DOHH2 (cell line): ENCODE results near the gene CSRNP3.

Source experiments
- H3F3A ChIP-seq: fragments of 200-600 bp; sonication (generic), shearing (Covaris generic); 2 replicates; pipeline ENCODE4 v1.6.0; 2016; ENCODE audit warnings: antibody characterized with exemption, mild to moderate bottlenecking; ENCODE audit not compliant: control insufficient read depth, insufficient read depth
- H3K27ac ChIP-seq: fragments of 200-600 bp; sonication (generic); 2 replicates; pipeline ENCODE4 v1.5.1; 2014; ENCODE audit warnings: low read depth, mild to moderate bottlenecking, low read length, moderate library complexity
- H3K27me3 ChIP-seq: fragments of 200-600 bp; sonication (generic); 2 replicates; pipeline ENCODE4 v1.6.1; 2014; ENCODE audit warnings: mild to moderate bottlenecking, low read length, mixed read lengths; ENCODE audit not compliant: control insufficient read depth
- H3K36me3 ChIP-seq: fragments of 200-600 bp; sonication (generic); 2 replicates; pipeline ENCODE4 v1.6.1; 2014; ENCODE audit warnings: mild to moderate bottlenecking, low read length, moderate library complexity, mixed read lengths; ENCODE audit not compliant: control insufficient read depth
- H3K4me1 ChIP-seq: fragments of 200-600 bp; sonication (generic); 2 replicates; pipeline ENCODE4 v1.6.1; 2014; ENCODE audit warnings: mild to moderate bottlenecking, low read length, mixed read lengths; ENCODE audit not compliant: control insufficient read depth
- H3K4me2 ChIP-seq: fragments of 200-600 bp; sonication (generic); 2 replicates; pipeline ENCODE4 v1.6.0; 2014; ENCODE audit warnings: mild to moderate bottlenecking, low read length, moderate library complexity
- H3K4me3 ChIP-seq: fragments of 200-600 bp; sonication (generic); 2 replicates; pipeline ENCODE4 v1.5.1; 2014; ENCODE audit warnings: mild to moderate bottlenecking, low read length, mixed read lengths
- H3K79me2 ChIP-seq: fragments of 200-600 bp; sonication (generic); 2 replicates; pipeline ENCODE4 v1.6.1; 2014; ENCODE audit warnings: mild to moderate bottlenecking, low read length, mixed read lengths; ENCODE audit not compliant: control insufficient read depth
- H3K9me2 ChIP-seq: fragments of 200-600 bp; sonication (generic); replicated peaks from 2 replicates; pipeline ENCODE4 v1.6.1; 2014; ENCODE audit warnings: mild to moderate bottlenecking, low read length, mixed read lengths; ENCODE audit not compliant: control insufficient read depth
- H3K9me3 ChIP-seq: fragments of 200-600 bp; sonication (generic); 2 replicates; pipeline ENCODE4 v1.6.1; 2014; ENCODE audit warnings: antibody characterized with exemption, low read length, mixed read lengths; ENCODE audit not compliant: control insufficient read depth, insufficient read depth
- H4K20me1 ChIP-seq: fragments of 200-600 bp; sonication (generic); 2 replicates; pipeline ENCODE4 v1.6.0; 2014; ENCODE audit warnings: low read depth, mild to moderate bottlenecking, antibody characterized with exemption, low read length, moderate library complexity; ENCODE audit not compliant: control insufficient read depth, insufficient read depth
- CTCF ChIP-seq: fragments of 200-600 bp; sonication (generic); IDR thresholded peaks from one replicate; pipeline ENCODE4 v1.5.1; 2014; ENCODE audit warnings: antibody characterized with exemption, mild to moderate bottlenecking, low read depth, low read length; ENCODE audit not compliant: poor library complexity, severe bottlenecking
- EZH2phosphoT487 ChIP-seq: fragments of 200-600 bp; sonication (generic); IDR thresholded peaks from 2 replicates; pipeline ENCODE4 v1.6.1; 2017; ENCODE audit warnings: borderline replicate concordance, mild to moderate bottlenecking, antibody characterized with exemption, low read length, moderate library complexity, mixed read lengths

Gene CSRNP3

GRCh38 chr2:165629776-165630175 lies 160.3 kb downstream of the CSRNP3 start:
- no peak overlapping the region for H3K4me2 ChIP-seq
- no peaks in the 10 kb centered on the region for H4K20me1 ChIP-seq
- H3K9me3 ChIP-seq = no peaks in the 10 kb centered on the region
- H3K27ac ChIP-seq = no peak overlapping the region
- H3K27me3 ChIP-seq = no peaks in the 10 kb centered on the region
- H3K4me3 ChIP-seq = no peak overlapping the region
- H3K79me2 ChIP-seq = no peaks in the 10 kb centered on the region
- no peaks in the 10 kb centered on the region for H3K36me3 ChIP-seq
- H3K4me1 ChIP-seq = peaks cover 6% of the 10 kb centered on the region
- H3K9me2 ChIP-seq = no peaks in the 10 kb centered on the region
- no peak for TF ChIP-seq CTCF
- TF ChIP-seq EZH2phosphoT487 = no peak
- H3F3A ChIP-seq = no peaks in the 10 kb centered on the region

GRCh38 chr2:165630236-165630635 lies 160.7 kb downstream of the CSRNP3 start:
- H4K20me1 ChIP-seq = no peaks in the 10 kb centered on the region
- no peaks in the 10 kb centered on the region for H3K9me3 ChIP-seq
- H3K9me2 ChIP-seq = no peaks in the 10 kb centered on the region
- H3K4me1 ChIP-seq = peaks cover 6% of the 10 kb centered on the region
- H3K27ac ChIP-seq = no peak overlapping the region
- no peaks in the 10 kb centered on the region for H3K79me2 ChIP-seq
- no peaks in the 10 kb centered on the region for H3K27me3 ChIP-seq
- TF ChIP-seq EZH2phosphoT487 (no peak), CTCF (no peak)
- no peaks in the 10 kb centered on the region for H3F3A ChIP-seq
- H3K4me2 ChIP-seq = no peak overlapping the region
- no peaks in the 10 kb centered on the region for H3K36me3 ChIP-seq
- H3K4me3 ChIP-seq = no peak overlapping the region

- no peaks in the 10 kb centered on the region for H3K9me2 ChIP-seq
- no peaks in the 10 kb centered on the region for H4K20me1 ChIP-seq
- no peaks in the 10 kb centered on the region for H3K36me3 ChIP-seq
- no peak overlapping the region for H3K4me2 ChIP-seq
- no peak overlapping the region for H3K27ac ChIP-seq
- no peaks in the 10 kb centered on the region for H3K9me3 ChIP-seq
- H3K27me3 ChIP-seq = no peaks in the 10 kb centered on the region
- no peaks in the 10 kb centered on the region for H3F3A ChIP-seq
- TF ChIP-seq CTCF = no peak
- no peak for TF ChIP-seq EZH2phosphoT487
- H3K4me1 ChIP-seq = peaks cover 6% of the 10 kb centered on the region
- no peaks in the 10 kb centered on the region for H3K79me2 ChIP-seq
- no peak overlapping the region for H3K4me3 ChIP-seq
These were observed 161.6 kb downstream of the CSRNP3 start for GRCh38 chr2:165631089-165631488.

GRCh38 chr2:165632594-165632993 lies 163.1 kb downstream of the CSRNP3 start:
- H3K27ac ChIP-seq = no peak overlapping the region
- no peaks in the 10 kb centered on the region for H3K79me2 ChIP-seq
- no peak for TF ChIP-seq EZH2phosphoT487
- no peak for TF ChIP-seq CTCF
- no peaks in the 10 kb centered on the region for H3K27me3 ChIP-seq
- H4K20me1 ChIP-seq = no peaks in the 10 kb centered on the region
- no peak overlapping the region for H3K4me3 ChIP-seq
- no peaks in the 10 kb centered on the region for H3K9me3 ChIP-seq
- no peaks in the 10 kb centered on the region for H3K9me2 ChIP-seq
- H3F3A ChIP-seq = no peaks in the 10 kb centered on the region
- H3K36me3 ChIP-seq = no peaks in the 10 kb centered on the region
- peaks cover 2% of the 10 kb centered on the region for H3K4me1 ChIP-seq
- H3K4me2 ChIP-seq = no peak overlapping the region
